ENCODE data around the gene TMEM218.
"Not testable (repeated sequence)": the region's sequence is repeated elsewhere in the genome, so short reads cannot be mapped to it uniquely, and the experiment has no call there.

The TMEM218 gene

DNA sequence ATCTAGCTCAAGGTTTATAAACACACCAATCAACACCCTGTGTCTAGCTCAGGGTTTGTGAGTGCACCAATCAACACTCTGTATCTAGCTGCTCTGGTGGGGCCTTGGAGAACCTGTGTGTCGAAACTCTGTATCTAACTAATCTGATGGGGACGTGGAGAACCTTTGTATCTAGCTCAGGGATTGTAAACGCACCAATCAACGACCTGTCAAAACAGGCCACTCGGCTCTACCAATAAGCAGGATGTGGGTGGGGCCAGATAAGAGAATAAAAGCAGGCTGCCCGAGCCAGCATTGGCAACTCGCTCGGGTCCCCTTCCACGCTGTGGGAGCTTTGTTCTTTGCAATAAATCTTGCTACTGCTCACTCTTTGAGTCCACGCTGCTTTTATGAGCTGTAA lies 21.3 kb downstream of the TMEM218 start:
- DNase-seq (ENCODE audit: low read depth, low spot score), result not testable (repeated sequence)

DNA sequence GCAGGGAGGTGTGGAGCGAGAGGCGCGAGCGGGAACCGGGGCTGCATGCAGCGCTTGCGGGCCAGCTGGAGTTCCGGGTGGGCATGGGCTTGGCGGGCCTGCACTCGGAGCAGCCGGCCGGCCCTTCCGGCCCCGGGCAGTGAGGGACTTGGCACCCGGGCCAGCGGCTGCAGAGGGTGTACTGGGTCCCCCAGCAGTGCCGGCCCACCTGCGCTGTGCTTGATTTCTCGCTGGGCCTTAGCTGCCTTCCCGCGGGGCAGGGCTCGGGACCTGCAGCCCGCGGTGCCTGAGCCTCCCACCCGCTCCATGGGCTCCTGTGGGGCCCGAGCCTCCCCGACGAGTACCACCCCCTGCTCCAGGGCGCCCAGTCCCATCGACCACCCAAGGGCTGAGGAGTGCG lies 21.9 kb downstream of the TMEM218 start:
- not testable (repeated sequence) for DNase-seq (ENCODE audit: low read depth, low spot score)

DNA sequence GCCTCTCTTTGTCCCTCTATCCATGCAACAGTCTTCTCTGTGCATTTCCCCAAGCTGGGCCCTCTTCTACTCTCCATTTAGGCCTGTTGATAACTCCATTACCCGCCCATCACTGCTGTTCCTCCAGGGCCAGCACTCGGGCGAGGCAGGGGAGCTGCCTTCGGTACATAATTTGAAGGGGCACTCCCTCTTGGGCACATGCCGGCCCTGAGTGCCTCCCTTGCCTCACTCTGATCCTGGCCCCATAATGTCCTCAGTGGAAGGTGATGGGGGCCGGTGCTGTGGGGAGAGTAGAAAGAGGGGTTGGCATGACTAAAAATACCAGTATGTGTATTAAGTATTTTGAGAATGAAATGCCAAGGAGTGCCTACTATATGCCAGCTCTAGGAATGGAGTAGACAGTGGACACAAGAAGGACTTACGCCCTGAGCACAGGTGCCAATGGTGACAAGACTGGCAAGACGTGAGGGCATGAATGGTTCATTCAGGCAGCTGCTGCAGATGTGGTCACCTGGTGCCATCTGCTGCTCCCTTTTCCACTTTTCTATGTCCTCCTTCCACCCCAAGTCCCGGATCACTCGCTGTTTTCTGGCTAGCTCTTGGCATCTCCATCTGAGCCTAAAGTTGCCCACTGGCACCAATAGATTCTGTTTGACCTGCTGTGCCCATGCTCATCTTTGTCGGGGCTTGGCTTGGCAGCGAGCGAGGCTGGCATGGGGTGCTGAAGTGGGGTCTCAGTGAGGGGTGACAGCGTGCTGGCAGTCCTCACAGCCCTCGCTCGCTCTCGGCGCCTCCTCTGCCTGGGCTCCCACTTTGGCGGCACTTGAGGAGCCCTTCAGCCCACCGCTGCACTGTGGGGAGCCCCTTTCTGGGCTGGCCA lies 22.6 kb downstream of the TMEM218 start:
- no peak for DNase-seq (ENCODE audit: low read depth, low spot score)

DNA sequence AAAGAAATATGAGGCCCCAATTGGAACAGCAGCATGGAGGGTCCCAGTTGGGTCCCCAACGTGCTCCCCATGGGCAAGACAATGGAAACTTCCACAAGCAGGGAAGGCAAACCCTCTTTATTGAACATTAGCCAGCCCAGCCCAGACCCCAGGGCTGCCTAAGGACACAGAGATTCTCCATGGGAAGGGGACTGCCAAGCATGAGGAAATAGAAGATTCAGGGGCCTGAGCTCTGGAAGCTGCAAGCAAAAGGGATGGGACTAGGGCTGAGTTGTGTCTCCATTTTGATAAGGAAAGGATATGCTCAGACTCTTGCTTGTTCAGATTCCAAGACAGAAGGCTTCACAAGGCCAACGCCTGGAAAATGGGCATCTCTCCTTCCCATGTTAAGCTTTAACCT lies 23.3 kb downstream of the TMEM218 start:
- DNase-seq (ENCODE audit: low read depth, low spot score), result no peak

DNA sequence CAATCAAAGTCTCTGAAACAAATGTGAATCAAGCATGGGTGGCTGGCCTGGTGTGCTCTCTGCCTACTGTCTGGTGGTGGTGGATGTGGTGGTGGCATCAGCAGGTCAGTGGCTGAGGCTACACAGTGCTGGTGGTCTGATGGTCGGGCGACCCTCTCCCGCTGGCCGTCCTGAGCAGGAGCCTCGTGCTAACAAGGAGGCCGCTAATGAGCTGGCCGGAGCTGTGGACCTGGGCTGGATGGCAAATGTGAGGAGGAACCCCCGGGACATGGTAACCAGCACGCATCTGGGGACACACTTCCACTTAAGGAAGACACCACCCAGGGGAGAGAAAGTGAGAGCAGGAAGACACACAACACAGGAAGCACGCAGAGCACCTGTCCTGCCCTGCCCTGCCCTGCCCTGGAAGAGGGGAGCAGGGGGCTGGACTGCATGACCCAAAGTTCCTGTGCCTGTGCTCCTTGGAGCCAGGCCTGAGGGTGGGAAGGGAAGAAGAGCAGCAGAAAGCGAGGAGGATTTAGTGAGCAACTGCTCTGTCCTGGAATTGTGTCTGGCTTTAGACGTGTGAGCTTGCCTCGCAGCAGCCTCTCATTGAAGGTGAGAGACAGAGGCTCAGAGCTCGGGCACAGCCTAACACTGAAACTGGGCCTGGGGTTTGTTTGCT lies 24.7 kb downstream of the TMEM218 start:
- no peak for DNase-seq (ENCODE audit: low read depth, low spot score)

DNA sequence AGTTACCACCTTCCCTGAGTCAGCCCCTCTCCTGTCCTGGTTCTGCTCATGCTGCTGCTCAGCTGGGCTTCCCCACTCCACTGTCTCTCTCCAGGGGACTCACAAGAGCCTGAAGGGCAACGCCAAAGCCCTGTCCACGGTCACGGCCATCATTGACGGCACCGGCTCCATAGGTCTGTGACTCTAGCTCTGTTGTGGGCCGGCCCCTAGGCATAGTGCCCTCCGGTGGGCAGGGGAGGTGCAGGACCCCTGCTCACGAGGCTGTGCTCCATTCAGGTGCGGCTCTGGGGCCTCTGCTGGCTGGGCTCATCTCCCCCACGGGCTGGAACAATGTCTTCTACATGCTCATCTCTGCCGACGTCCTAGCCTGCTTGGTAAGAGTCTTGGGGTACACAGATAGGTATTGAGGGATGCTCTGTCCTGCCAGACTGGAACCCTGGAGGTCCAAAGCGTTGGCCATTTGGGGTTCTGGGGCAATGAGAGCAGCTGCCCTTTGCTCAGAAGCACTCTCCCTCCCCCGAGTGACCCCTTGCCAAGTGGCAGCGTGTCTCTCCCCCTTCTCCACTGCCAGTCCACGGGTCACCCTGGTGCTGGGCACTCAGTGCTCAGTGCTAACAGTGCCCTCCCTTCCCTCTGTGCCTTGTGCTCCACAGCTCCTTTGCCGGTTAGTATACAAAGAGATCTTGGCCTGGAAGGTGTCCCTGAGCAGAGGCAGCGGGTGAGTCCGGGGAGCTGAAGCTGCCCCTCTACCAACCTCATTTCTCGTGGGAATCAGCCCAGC lies 25.9 kb downstream of the TMEM218 start:
- no peak for DNase-seq (ENCODE audit: low read depth, low spot score)

DNA sequence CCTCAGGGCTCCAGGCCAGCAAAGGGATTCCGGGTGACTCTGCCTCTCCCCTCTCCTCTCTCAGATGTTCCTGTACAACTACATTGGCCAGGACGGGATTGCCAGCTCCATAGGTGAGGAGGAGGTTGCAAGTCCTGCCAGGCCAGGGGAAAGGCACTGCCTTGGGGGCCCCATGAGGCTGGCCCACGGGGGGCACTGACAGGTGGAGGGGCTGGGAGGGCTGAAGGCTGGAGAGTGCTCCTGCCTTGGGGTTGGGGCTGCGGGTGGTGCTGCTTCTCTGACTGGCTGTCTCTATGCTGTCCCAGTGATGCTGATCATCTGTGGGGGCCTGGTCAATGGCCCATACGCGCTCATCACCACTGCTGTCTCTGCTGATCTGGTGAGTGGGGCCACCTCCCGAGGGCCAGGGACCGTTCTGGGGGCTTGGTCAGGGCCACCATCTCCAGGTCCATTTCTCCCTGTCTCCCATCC lies 26.6 kb downstream of the TMEM218 start:
- DNase-seq (ENCODE audit: low read depth, low spot score), result no peak

DNA sequence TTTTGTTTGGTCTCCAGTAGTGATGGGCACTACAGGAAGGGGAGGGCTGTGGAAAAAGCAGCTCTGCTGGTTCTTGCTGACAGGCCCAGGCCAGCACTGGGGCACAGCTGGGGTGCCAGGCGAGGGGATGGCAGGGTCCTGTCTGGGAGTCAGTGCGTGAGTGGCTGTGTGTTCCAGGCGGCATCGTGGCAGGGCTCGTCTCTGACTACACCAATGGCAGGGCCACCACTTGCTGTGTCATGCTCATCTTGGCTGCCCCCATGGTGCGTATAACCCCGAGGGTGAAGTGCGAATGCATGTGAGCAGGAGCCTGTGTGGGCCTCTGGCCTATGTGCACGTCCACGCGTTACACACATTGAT lies 27.4 kb downstream of the TMEM218 start:
- no peak for DNase-seq (ENCODE audit: low read depth, low spot score)

DNA sequence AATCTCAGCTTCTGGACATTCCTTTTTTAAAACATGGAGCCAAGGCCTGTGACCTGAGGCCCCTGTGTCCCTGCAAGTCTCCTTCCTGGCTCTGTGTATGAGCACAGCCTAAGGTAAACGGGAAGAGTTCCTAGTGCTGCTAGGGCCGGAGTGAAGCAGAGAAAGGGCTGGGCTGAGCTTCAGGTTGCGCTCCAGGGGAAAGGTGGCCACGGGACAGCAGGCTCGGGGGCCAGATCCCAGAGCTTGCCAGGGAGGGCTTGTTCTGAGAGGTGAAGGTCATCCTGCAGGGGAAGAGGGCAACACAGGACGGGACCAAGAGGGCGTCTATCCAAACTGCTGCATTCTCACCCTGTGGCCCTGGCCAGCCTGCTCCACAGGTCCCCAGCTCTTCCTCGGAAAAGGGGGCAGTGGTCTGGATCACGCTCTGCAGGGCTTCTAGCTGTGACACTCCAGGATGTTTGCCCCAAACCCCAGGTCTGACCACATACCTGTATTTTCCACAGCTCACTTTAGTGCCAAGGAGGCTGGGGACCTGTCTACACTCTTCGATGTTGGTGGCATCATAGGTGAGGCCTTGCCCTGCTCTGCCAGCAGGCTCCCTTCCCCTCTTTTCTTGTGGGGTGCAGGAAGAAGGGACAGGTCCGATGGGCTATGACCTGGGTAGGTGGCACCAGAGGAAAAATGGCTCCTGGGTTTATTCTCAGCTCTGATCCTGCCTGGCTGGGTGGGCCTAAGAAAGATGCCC lies 27.9 kb downstream of the TMEM218 start:
- DNase-seq (ENCODE audit: low read depth, low spot score), result no peak

DNA sequence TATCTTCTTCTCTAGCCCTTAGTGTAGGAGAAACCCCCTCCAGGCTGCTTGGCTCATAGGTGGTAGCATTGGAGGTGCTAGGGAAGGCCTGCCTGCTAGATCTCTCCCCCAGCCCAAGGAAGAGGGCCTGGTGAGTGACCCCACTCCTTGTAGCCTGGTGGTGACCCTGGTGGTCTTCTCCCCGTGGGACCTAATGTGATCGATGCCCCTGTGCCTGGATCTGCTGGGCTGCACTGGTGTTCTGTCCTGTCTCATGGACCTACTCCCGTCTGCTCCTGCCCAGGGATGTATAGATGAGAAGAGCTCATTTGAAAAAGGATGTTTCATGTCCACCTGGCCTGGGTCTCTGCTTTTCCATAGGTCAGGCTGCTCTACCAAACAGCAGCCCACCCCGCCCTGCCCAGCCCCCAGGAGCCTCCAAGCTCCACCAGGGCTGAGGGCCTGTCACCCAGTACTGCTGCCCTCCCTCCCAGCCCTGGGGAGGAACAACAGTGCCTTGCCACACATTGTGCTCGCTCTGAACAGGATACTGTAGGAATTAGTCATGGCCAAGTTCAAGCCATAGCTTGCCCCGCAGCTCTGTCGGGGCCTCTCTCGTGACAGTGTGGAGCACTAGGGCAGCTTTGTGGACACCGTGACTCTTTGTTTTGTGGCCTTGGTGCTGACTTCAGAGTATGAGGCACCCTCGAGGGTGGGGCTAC lies 28.7 kb downstream of the TMEM218 start:
- no peak for DNase-seq (ENCODE audit: low read depth, low spot score)

DNA sequence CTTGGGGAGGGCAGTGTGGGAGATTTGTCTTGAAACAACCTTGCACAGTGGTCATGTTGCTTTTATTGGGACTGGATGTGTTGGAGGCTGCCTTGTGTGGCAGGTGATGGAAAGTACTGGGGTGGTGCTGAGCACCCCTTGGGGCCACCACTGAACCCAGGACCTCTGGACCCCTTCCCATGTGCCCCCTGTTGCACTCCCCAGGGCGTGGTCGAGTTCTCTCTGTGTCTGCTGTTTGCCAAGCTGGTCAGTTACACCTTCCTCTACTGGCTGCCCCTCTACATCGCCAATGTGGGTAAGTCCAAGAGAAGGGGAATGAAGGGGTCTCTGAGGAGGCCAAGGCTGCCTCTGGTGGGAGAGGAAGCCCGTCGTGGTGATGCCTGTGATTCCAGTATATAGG lies 29.4 kb downstream of the TMEM218 start:
- no peak for DNase-seq (ENCODE audit: low read depth, low spot score)

DNA sequence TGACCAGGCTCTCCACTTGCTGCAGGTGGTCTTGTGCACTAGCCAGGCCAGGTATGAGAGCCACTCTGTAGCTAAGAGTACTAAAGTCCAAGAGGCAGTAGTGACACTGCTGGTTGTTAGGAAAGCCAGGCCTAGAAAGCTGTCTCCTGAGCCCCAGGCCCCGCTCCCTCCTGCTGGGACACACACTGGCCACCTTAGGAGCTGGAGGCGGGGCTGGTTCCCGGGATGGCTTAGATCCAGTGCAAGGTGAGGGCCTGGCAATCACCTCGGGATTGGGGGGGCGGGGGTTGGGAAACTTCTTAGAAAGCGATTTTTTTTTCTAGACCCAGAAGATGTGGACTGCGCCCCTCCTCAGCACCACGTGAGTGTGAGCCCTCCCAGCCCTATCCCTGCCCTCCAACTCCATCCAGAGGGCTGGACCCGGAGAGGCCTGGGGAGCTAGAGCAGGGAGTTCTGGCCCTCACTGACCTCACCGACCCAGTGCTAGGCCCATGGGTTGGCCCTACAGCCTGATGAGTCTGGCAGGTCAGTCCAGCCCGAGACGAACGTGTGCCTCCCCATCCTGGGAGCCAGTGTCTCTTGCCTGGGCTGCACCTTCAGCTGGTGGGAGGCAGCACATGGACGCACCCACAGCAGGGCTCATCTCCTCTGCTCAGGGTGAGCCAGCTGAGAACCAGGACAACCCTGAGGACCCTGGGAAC lies 30.2 kb downstream of the TMEM218 start:
- DNase-seq (ENCODE audit: low read depth, low spot score), result no peak

DNA sequence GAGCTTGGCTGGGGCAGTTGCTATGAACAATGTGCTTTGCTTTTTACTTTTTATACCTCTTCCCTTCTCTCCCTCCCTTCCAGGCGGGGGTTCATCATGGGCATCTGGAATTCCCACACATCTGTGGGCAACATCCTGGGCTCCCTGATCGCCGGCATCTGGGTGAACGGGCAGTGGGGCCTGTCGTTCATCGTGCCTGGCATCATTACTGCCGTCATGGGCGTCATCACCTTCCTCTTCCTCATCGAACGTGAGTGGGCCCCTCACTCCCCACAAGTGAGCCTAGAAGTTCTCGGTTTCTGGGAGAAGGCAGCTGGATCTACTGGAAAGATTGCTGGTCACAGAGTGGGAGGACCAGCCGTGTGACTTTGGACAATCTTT lies 30.9 kb downstream of the TMEM218 start:
- no peak for DNase-seq (ENCODE audit: low read depth, low spot score)

DNA sequence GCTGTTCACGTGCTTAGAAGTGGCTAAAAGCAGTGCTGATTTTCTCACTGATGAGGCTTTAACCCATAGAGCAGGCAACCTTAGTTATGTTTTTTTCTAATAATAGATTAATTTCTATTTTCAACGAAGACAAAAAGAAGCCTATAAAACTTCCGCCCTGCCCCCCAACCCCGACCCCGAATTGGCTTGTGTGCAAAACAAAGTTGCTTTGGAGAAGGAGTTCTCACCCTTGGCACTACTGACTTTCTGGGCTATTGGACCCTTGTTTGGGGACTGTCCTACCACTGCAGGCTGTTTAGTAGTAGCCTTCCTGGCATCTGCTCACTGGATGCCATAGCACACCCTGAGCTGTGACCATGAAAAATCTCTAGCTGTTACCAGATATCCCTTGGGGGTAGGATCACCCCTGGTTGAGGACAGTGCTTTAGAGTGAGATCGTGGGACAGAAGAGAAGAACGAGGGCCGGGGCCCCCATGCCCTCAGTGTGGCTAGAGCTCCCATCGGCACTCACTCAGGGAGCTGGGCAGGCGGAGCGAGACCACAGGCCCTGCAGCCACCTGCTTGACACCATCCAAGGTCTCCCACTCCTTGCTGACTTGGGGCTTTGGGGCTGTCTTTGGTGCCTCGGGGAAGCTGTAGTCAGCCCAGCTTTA lies 31.4 kb downstream of the TMEM218 start:
- DNase-seq (ENCODE audit: low read depth, low spot score), result no peak

DNA sequence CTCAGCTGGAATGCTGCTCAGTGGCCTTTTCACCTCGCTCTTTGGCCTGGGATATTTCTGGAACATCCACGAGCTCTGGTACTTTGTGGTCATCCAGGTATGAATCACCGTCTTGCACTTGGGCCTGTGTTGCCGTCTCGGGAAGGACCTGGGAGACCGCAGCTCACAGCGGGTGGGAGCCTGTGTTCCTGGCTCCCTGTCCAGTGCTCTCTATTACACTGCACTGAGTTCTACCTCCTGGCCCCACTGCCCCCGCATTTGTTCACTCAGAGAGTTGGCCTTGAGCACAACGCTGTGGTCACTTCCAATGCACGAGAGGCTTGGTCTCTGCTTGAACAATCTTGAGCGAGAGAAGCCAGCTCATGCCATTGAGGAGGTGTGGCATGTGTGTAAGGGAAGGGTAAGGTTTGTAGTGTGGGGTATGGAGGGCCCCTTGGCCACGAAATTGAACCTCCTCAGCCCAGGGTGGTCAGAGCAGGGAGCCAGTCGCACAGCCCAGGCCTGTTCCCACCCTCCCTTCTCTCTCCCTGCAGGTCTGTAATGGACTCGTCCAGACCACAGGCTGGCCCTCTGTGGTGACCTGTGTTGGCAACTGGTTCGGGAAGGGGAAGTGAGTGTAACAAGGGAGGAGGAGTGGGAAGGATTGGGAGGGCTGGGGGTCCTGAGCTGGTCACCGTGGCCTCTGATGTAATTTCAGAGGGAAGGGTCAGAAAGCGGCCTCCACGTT lies 32.1 kb downstream of the TMEM218 start:
- no peak for DNase-seq (ENCODE audit: low read depth, low spot score)

DNA sequence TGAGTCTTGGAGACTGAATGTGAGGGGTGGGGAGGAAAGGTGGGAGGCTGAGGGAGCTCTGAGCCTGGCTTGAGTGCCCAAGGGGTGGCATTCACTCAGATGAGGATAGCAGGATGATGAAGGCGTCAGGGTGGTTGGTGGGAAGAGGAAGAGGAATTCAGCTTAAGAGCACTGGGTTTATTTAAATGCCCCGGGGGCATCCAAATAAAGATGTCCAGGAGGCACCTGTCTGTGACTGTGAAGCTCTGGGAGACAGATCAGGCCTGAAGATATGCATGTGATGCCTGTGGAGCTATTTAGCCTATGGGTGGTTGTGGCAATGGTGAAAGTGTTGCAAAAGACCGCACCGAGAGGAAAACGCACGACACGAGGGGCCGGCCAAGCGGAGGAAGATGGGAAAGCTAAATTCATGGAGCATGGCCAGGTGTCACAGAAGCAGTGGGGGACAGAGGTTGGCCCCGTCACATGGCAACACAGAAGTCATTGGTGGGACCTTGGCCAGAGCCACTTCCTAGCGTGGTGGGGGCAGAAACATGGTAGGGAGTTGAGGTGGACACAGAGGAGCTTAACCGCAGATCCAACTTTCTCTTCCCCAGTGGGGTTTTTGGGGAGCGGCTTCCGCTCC lies 32.8 kb downstream of the TMEM218 start:
- DNase-seq (ENCODE audit: low read depth, low spot score), result no peak

DNA sequence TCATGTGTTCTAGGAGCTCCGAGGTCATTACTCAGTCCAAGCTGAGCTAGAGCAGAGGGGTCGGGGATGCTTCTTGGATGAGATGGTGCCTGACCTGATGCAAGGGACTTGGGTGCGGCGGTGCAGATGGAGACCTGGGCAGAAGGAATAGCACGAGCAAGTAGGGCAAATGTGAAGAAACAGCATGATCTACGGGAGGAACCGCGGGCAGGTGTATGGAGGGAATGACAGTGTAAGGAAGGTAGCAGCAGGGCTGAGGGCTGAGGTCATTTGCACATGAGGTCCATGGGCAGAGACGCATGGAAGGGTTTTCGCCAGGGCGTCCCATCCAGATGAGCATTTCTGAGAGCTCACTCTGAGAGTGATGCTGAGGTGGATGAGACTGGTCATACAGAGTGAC lies 33.4 kb downstream of the TMEM218 start:
- DNase-seq (ENCODE audit: low read depth, low spot score), result no peak

DNA sequence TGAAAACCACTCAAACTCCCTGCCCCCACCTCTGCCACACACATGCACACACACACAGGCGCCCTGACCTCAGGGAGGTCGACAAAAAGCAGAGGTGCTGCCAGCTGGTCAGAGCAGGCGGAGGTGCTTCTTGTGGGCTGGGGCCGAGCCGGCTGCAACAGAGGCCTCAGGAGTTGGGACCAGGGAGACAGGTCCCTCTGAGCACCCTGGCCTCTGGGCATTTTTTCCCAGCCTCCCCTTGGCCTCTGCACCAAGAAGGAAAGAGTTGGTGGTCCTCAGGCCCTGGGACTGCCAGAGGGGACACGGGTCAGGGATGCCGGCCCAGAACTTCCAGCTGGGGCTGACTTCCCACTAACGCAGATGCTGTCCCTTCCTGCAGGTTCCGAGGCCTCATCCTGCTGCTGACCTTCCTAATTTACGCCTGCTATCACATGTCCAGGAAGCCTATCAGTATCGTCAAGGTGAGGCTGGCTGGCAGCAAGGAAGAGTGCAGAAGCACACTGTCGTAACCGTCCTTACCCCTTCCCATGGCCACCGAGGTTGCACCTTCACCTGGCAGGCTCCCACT lies 35.0 kb downstream of the TMEM218 start:
- DNase-seq (ENCODE audit: low read depth, low spot score), result no peak

Measured in smooth muscle cell of the brain vasculature (primary cell).